ENCODE measurements around the gene XCR1.

DNA sequence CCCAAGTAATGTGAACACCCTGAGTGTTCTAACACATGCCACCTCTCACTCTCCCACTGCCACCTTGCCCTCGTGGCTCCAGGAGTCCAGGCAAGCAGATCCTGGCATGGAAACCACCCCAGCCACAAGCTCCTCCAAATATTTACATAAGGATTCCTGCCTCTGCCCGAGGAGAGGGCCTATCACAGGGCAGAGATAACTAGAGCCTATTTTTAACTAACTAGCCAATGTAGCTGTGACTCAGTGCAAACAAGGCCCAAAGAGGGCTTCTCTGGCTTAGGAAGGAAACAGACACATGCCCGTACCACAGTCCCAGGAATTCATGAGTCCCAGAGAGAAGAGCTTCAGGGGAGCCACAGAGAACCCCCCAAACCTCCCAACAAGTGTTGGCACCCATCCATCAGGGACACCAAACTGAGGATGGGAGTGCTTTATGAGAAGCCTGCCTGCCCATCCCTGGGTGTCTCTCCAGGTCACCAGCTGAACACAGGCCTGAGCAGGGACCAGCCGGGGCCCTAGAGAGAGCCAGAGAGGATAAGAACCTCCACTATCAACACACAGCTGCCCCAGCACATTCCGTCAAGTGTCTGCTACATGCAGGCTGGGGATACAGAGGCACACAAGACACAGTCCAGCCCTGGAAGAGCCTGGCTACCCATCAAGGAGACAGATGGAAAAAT, 40.8 kb downstream of the XCR1 start:
- TF ChIP-seq SUZ12 (IDR thresholded peaks at IDR 0.05): no peak
- TF ChIP-seq L3MBTL2 (conservative IDR thresholded peaks at IDR 0.05): no peak
- no peak for TF ChIP-seq SP1 (IDR thresholded peaks at IDR 0.05)
- no peak for TF ChIP-seq NFRKB (IDR thresholded peaks at IDR 0.05)
- no peak for TF ChIP-seq FOXM1 (IDR thresholded peaks at IDR 0.05; ENCODE audit: borderline replicate concordance)
- TF ChIP-seq TARDBP (IDR thresholded peaks at IDR 0.05): no peak
- TF ChIP-seq BHLHE40 (IDR thresholded peaks at IDR 0.05; ENCODE audit: borderline replicate concordance): no peak
- no peak for TF ChIP-seq HDGF (IDR thresholded peaks at IDR 0.05; ENCODE audit: borderline replicate concordance)
- TF ChIP-seq ELF4 (IDR thresholded peaks at IDR 0.05): no peak
- no peak for TF ChIP-seq FOXK2 (IDR thresholded peaks at IDR 0.05)
- no peak for TF ChIP-seq FOXA1 (IDR thresholded peaks at IDR 0.05)
- TF ChIP-seq, protein P1, sequence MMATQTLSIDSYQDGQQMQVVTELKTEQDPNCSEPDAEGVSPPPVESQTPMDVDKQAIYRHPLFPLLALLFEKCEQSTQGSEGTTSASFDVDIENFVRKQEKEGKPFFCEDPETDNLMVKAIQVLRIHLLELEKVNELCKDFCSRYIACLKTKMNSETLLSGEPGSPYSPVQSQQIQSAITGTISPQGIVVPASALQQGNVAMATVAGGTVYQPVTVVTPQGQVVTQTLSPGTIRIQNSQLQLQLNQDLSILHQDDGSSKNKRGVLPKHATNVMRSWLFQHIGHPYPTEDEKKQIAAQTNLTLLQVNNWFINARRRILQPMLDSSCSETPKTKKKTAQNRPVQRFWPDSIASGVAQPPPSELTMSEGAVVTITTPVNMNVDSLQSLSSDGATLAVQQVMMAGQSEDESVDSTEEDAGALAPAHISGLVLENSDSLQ (IDR thresholded peaks at IDR 0.05): no peak
